MCF 10A (cell line): ENCODE results near the gene CCDC150. TPM values are rescaled to one million over a fixed set of nuclear protein-coding genes. Genes with fewer than 3 reads are reported as not detected.

Experiments
- BruUV-seq: library from RNA; stranded (reverse); fragments of 400-500 nt; replicated peaks from 2 replicates; lab custom pipeline; 2021; lab: Mats Ljungman, UMichigan
- CTCF ChIA-PET: fragments of 300-600 bp; sonication (Branson Sonifier 250); formaldehyde crosslinking; extraction: SDS; loops from one replicate; lab custom pipeline; 2021; ENCODE audit warnings: antibody characterized with exemption, inconsistent platforms; lab: Yijun Ruan, JAX
- POLR2A ChIA-PET: fragments of 300-600, 350-650 bp; sonication (Branson Sonifier 250); formaldehyde crosslinking; extraction: SDS; loops from one replicate; lab custom pipeline; 2020; ENCODE audit warnings: antibody characterized with exemption, inconsistent platforms; lab: Yijun Ruan, JAX
- DNase-seq: peaks from one replicate; pipeline ENCODE4 v3.0.0-alpha.2; 2018; ENCODE audit not compliant: unreplicated experiment
- H3K27ac Mint-ChIP-seq: one replicate; pipeline ENCODE4 v1.8.0; 2022; ENCODE audit warnings: mild to moderate bottlenecking, low read depth, mixed read lengths; ENCODE audit not compliant: unreplicated experiment
- H3K27me3 Mint-ChIP-seq: one replicate; pipeline ENCODE4 v1.8.0; 2022; ENCODE audit warnings: mixed read lengths; ENCODE audit not compliant: insufficient read depth, unreplicated experiment
- H3K36me3 Mint-ChIP-seq: one replicate; pipeline ENCODE4 v1.8.0; 2022; ENCODE audit warnings: mild to moderate bottlenecking, moderate library complexity, mixed read lengths; ENCODE audit not compliant: insufficient read depth, unreplicated experiment
- H3K4me1 Mint-ChIP-seq: one replicate; pipeline ENCODE4 v1.8.0; 2022; ENCODE audit warnings: mixed read lengths; ENCODE audit not compliant: insufficient read depth, unreplicated experiment
- H3K4me3 Mint-ChIP-seq: one replicate; pipeline ENCODE4 v1.8.0; 2022; ENCODE audit warnings: mild to moderate bottlenecking, moderate library complexity, mixed read lengths; ENCODE audit not compliant: unreplicated experiment
- H3K9me3 Mint-ChIP-seq: one replicate; pipeline ENCODE4 v1.8.0; 2022; ENCODE audit warnings: mixed read lengths; ENCODE audit not compliant: unreplicated experiment
- CTCF ChIP-seq: fragments of 200-600 bp; IDR thresholded peaks from one replicate; pipeline ENCODE4 v1.8.0; 2022; ENCODE audit warnings: antibody characterized with exemption, mild to moderate bottlenecking; ENCODE audit not compliant: unreplicated experiment
- intact Hi-C: fragments of 100-400 bp; cut with micrococcal nuclease; formaldehyde crosslinking; loops from 2 replicates; pipeline ENCODE4 v1.14.1; 2022
- total RNA-seq: library from RNA; stranded (reverse); gene quantifications from 2 replicates; pipeline ENCODE4 v1.2.3, GENCODE V29; 2022

The CCDC150 gene
- total RNA-seq, 1 experiment from 2014 or later: 8.1 TPM

GRCh38 chr2:196609806-196610205, 29.7 kb upstream of the CCDC150 start:
- ChIA-PET POLR2A (no interaction called here), CTCF (interaction anchor here (1.0 kb wide), 1 partner anchor 19 kb away, joined by 4 read pairs; no protein-coding TSS in a partner anchor)
- Mint-ChIP-seq H3K4me3 (no peak overlapping the region), H3K9me3 (peaks cover 8% of the 10 kb centered on the region), H3K27me3 (no peaks in the 10 kb centered on the region), H3K27ac (no peak overlapping the region), H3K4me1 (peaks cover 14% of the 10 kb centered on the region), H3K36me3 (no peaks in the 10 kb centered on the region)
- BruUV-seq: no TSS peak
- intact Hi-C loops: no loop called here
- no peak for DNase-seq
- TF ChIP-seq CTCF: no peak

- ChIA-PET CTCF (no interaction called here), POLR2A (no interaction called here)
- no peaks in the 10 kb centered on the region for H3K36me3 Mint-ChIP-seq
Observed at GRCh38 chr2:196610796-196611195, 28.7 kb upstream of the CCDC150 start.

GRCh38 chr2:196613302-196613701, 26.2 kb upstream of the CCDC150 start:
- H3K9me3 Mint-ChIP-seq: peaks cover 7% of the 10 kb centered on the region
- no peak overlapping the region for H3K27ac Mint-ChIP-seq
- H3K4me1 Mint-ChIP-seq: peaks cover 6% of the 10 kb centered on the region
- H3K4me3 Mint-ChIP-seq: no peak overlapping the region
- ChIA-PET POLR2A (no interaction called here), CTCF (interaction anchor here (0.6 kb wide), 1 partner anchor 10 kb away, joined by 3 read pairs; no protein-coding TSS in a partner anchor)
- no peak for TF ChIP-seq CTCF
- no peak for DNase-seq
- no TSS peak for BruUV-seq
- no peaks in the 10 kb centered on the region for H3K36me3 Mint-ChIP-seq
- no peaks in the 10 kb centered on the region for H3K27me3 Mint-ChIP-seq
- intact Hi-C loops: no loop called here

More at GRCh38 chr2:196610796-196611195, 28.7 kb upstream of the CCDC150 start:
- H3K4me3 Mint-ChIP-seq: no peak overlapping the region
- H3K27ac Mint-ChIP-seq: no peak overlapping the region
- BruUV-seq: no TSS peak
- peaks cover 14% of the 10 kb centered on the region for H3K4me1 Mint-ChIP-seq
- no peak for TF ChIP-seq CTCF
- no peak for DNase-seq
- H3K27me3 Mint-ChIP-seq: no peaks in the 10 kb centered on the region
- H3K9me3 Mint-ChIP-seq: peaks cover 8% of the 10 kb centered on the region
- intact Hi-C loops: no loop called here

GRCh38 chr2:196617430-196617829, 22.1 kb upstream of the CCDC150 start:
- H3K4me1 Mint-ChIP-seq: no peaks in the 10 kb centered on the region
- no peak for TF ChIP-seq CTCF
- no peaks in the 10 kb centered on the region for H3K36me3 Mint-ChIP-seq
- no peak overlapping the region for H3K27ac Mint-ChIP-seq
- intact Hi-C loops: no loop called here
- no peaks in the 10 kb centered on the region for H3K27me3 Mint-ChIP-seq
- H3K9me3 Mint-ChIP-seq: no peaks in the 10 kb centered on the region
- CTCF ChIA-PET: interaction anchor here (0.8 to 1.0 kb wide), 3 partner anchors 38 to 164 kb away, joined by 3 to 4 read pairs (median 4); no protein-coding TSS in a partner anchor
- POLR2A ChIA-PET: no interaction called here
- no TSS peak for BruUV-seq
- DNase-seq: no peak
- H3K4me3 Mint-ChIP-seq: no peak overlapping the region
